Activated CD4-positive, alpha-beta T cell treated with anti-CD3 and anti-CD28 coated beads, Interleukin-2, amount 50 U/mL, for 48 hours (primary cell): ENCODE results near the gene CLEC19A.
"Not testable (repeated sequence)": the region's sequence is repeated elsewhere in the genome, so short reads cannot be mapped to it uniquely, and the experiment has no call there.

ENCODE experiments used
- DNase-seq, 2 experiments: peaks; one replicate each; pipeline ENCODE4 v3.0.0-alpha.2; 2020

CLEC19A gene

GRCh38 chr16:19287241-19287640, 1.7 kb downstream of the CLEC19A start:
- no peak for DNase-seq

GRCh38 chr16:19288872-19289799, 3.6 kb downstream of the CLEC19A start:
- no peak for DNase-seq

- DNase-seq, result no peak
Observed at GRCh38 chr16:19289811-19290485, 4.4 kb downstream of the CLEC19A start.

- no peak for DNase-seq
Observed at GRCh38 chr16:19290860-19291259, 5.3 kb downstream of the CLEC19A start.

GRCh38 chr16:19291475-19291874, 5.9 kb downstream of the CLEC19A start:
- peak in 1 of 2 experiments; percentile 12 for DNase-seq

- no peak for DNase-seq
Observed at GRCh38 chr16:19292186-19292585, 6.7 kb downstream of the CLEC19A start.

GRCh38 chr16:19294156-19294649, 8.7 kb downstream of the CLEC19A start:
- DNase-seq, result peak; percentile 52 to 69

GRCh38 chr16:19295393-19295792, 9.9 kb downstream of the CLEC19A start:
- DNase-seq, result peak; percentile 12 to 35

- no peak for DNase-seq
Observed at GRCh38 chr16:19297454-19297853, 11.9 kb downstream of the CLEC19A start.

- no peak for DNase-seq
Observed at GRCh38 chr16:19299565-19299964, 14.0 kb downstream of the CLEC19A start.

GRCh38 chr16:19301931-19302330, 16.4 kb downstream of the CLEC19A start:
- no peak for DNase-seq

- no peak for DNase-seq
Observed at GRCh38 chr16:19304750-19305149, 19.2 kb downstream of the CLEC19A start.

- DNase-seq, result no peak
Observed at GRCh38 chr16:19305443-19305842, 19.9 kb downstream of the CLEC19A start.

- DNase-seq, result peak; percentile 11 to 16
Observed at GRCh38 chr16:19307587-19308241, 22.2 kb downstream of the CLEC19A start.

GRCh38 chr16:19308392-19308791, 22.9 kb downstream of the CLEC19A start:
- no peak for DNase-seq

- no peak for DNase-seq
Observed at GRCh38 chr16:19309178-19309577, 23.6 kb downstream of the CLEC19A start.

GRCh38 chr16:19314718-19315425, 29.3 kb downstream of the CLEC19A start:
- DNase-seq, result no peak

- DNase-seq, result no peak
Observed at GRCh38 chr16:19315889-19316433, 30.4 kb downstream of the CLEC19A start.

GRCh38 chr16:19316846-19317245, 31.3 kb downstream of the CLEC19A start:
- DNase-seq, result no peak

GRCh38 chr16:19321186-19321585, 35.7 kb downstream of the CLEC19A start:
- DNase-seq, result not testable (repeated sequence)

GRCh38 chr16:19323596-19323995, 38.1 kb downstream of the CLEC19A start:
- DNase-seq, result no peak

GRCh38 chr16:19328364-19328763, 42.8 kb downstream of the CLEC19A start:
- no peak for DNase-seq
